Measurements from ENCODE around the gene IQSEC1.

DNA sequence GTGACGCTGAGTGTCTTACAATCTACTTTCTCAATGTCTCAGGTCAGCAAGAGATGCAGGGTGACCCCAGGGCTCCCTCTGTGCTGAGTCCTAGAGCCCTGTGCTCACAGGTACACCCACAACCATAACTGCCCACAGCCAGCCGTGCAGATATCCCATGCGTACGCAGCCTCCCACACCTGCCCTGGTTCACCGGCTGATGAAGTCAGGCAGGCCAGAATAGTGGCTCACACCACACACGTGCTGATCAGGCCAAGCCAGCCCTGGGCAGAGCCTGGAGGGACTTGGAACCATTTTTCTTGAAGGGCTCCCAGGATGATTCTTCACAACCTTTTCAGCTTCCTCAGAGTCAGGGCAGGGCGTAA, 168.3 kb downstream of the IQSEC1 start:
- no peak for TF ChIP-seq JUNB (IDR thresholded peaks at IDR 0.05; ENCODE audit: unreplicated experiment)
- TF ChIP-seq CTCF (conservative IDR thresholded peaks at IDR 0.05; ENCODE audit: low read depth in 2 of 2), result no peak
- TF ChIP-seq EZH2 (IDR thresholded peaks at IDR 0.05; ENCODE audit: low read depth, unreplicated experiment), result no peak
- TF ChIP-seq POLR2AphosphoS5 (IDR thresholded peaks at IDR 0.05; ENCODE audit: low read depth), result no peak
- TF ChIP-seq CREB1 (CRISPR knock-in tag; IDR thresholded peaks at IDR 0.05; ENCODE audit: low read depth), result no peak
- no peak for TF ChIP-seq EZH2phosphoT487 (IDR thresholded peaks at IDR 0.05; ENCODE audit: unreplicated experiment)
